ENCODE measurements around the gene IL37.

GRCh38 chr2:112923967-112924338 is 13.0 kb downstream of the IL37 start:
- TF ChIP-seq, protein P1, sequence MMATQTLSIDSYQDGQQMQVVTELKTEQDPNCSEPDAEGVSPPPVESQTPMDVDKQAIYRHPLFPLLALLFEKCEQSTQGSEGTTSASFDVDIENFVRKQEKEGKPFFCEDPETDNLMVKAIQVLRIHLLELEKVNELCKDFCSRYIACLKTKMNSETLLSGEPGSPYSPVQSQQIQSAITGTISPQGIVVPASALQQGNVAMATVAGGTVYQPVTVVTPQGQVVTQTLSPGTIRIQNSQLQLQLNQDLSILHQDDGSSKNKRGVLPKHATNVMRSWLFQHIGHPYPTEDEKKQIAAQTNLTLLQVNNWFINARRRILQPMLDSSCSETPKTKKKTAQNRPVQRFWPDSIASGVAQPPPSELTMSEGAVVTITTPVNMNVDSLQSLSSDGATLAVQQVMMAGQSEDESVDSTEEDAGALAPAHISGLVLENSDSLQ (IDR thresholded peaks at IDR 0.05), result no peak
- no peak for TF ChIP-seq FOXA1 (IDR thresholded peaks at IDR 0.05)
- no peak for TF ChIP-seq FOXM1 (IDR thresholded peaks at IDR 0.05; ENCODE audit: borderline replicate concordance)
- TF ChIP-seq BHLHE40 (IDR thresholded peaks at IDR 0.05; ENCODE audit: borderline replicate concordance), result no peak
- no peak for TF ChIP-seq ELF4 (IDR thresholded peaks at IDR 0.05)
- no peak for TF ChIP-seq ZNF384 (IDR thresholded peaks at IDR 0.05)
- no peak for TF ChIP-seq SP1 (IDR thresholded peaks at IDR 0.05)
- no peak for TF ChIP-seq LEF1 (IDR thresholded peaks at IDR 0.05; ENCODE audit: borderline replicate concordance)
- TF ChIP-seq SUZ12 (IDR thresholded peaks at IDR 0.05), result no peak

Data from HEK293T (cell line).